Spleen (tissue), 11 donors: ENCODE results near the gene CHRNA9. TPM values are rescaled to one million over a fixed set of nuclear protein-coding genes. Genes with fewer than 3 reads are reported as not detected.

Experiments used
- DNase-seq: peaks from one replicate; pipeline ENCODE4 v3.0.0-alpha.2; 2020
- H3K27ac ChIP-seq, 8 donors: fragments of 200-600 bp; sonication (generic) in 7 of 8; 1 replicate in 4 of 8; 2 replicates in 4 of 8; pipeline versions ENCODE4 v1.5.0 to v1.8.0; 2016 to 2021; ENCODE audit warnings: inconsistent platforms in 4 of 8, mild to moderate bottlenecking in 4 of 8, moderate library complexity in 1 of 8
- H3K27me3 ChIP-seq, 7 donors: fragments of 200-600 bp; sonication (generic) in 6 of 7; replicated peaks in 1 of 7; 1 replicate in 4 of 7; 2 replicates in 3 of 7; pipeline versions ENCODE4 v1.5.0 to v1.8.0; 2016 to 2021; ENCODE audit warnings: inconsistent platforms in 3 of 7, mild to moderate bottlenecking in 1 of 7
- H3K36me3 ChIP-seq, 6 donors: fragments of 200-600 bp; sonication (generic) in 5 of 6; 1 replicate in 4 of 6; 2 replicates in 2 of 6; pipeline versions ENCODE4 v1.5.0 to v1.8.0; 2016 to 2021; ENCODE audit warnings: inconsistent platforms in 2 of 6
- H3K4me1 ChIP-seq, 6 donors: fragments of 200-600 bp; sonication (generic) in 5 of 6; 1 replicate in 3 of 6; 2 replicates in 3 of 6; pipeline versions ENCODE4 v1.5.0 to v1.8.0; 2016 to 2021; ENCODE audit warnings: inconsistent platforms in 3 of 6
- H3K4me3 ChIP-seq, 8 donors: fragments of 200-600 bp; sonication (generic) in 7 of 8; 1 replicate in 4 of 8; 2 replicates in 4 of 8; pipeline versions ENCODE4 v1.5.0 to v1.8.0; 2016 to 2021; ENCODE audit warnings: inconsistent platforms in 4 of 8, mild to moderate bottlenecking in 4 of 8, moderate library complexity in 2 of 8
- H3K9me3 ChIP-seq, 8 donors: fragments of 200-600 bp; sonication (generic) in 7 of 8; 1 replicate in 4 of 8; 2 replicates in 4 of 8; pipeline versions ENCODE4 v1.5.0 to v1.8.0; 2016 to 2021; ENCODE audit warnings: inconsistent platforms in 4 of 8
- POLR2A ChIP-seq, 3 donors: fragments of 450-650 bp; IDR thresholded peaks; one replicate each; pipeline ENCODE4 v1.5.1; 2017; ENCODE audit warnings: antibody characterized with exemption in 3 of 3, mild to moderate bottlenecking in 1 of 3
- POLR2AphosphoS5 ChIP-seq, 3 donors: sonication (generic); formaldehyde crosslinking; IDR thresholded peaks; one replicate each; pipeline ENCODE4 v1.5.1; 2017; ENCODE audit warnings: antibody characterized with exemption in 3 of 3
- WGBS, 5 donors: extraction: QIAGEN DNeasy Blood & Tissue Kit in 3 of 5; methylation state at CpG; one replicate each; pipeline versions ENCODE4 v1.1.5 to v1.1.7; 2013 to 2018; 5-methylcytosine and 5-hydroxymethylcytosine counted together
- intact Hi-C: fragments of 100-400 bp; cut with DNase I; formaldehyde crosslinking; loops from one replicate; pipeline ENCODE4 v1.15.0; 2023; ENCODE audit warnings: low total_unique reads
- polyA plus RNA-seq, 3 donors: library from polyadenylated mRNA; stranded (reverse); fragments of 200-250 nt; gene quantifications; one replicate each; pipeline ENCODE4 v1.2.1, GENCODE V29; 2013
- total RNA-seq, 7 donors: library from RNA; depleted of rRNA in 3 of 7; stranded (reverse); fragments of >200 nt in 3 of 7; fragmentation: NEBNext Ultra II Directional in 4 of 7; extraction: Animal tissue kit (Norgen Biotek cat#: 25700) in 4 of 7; gene quantifications; one replicate each; pipeline versions ENCODE4 v1.1.0 to v1.2.1, GENCODE V29; 2016 to 2021
- TF ChIP-seq, protein P1 (sequence below), 11 experiments: fragments of 200-600 bp in 7 of 11; fragments of 450-650 bp in 4 of 11; sonication (generic) in 4 of 11; IDR thresholded peaks in 8 of 11; conservative IDR thresholded peaks in 3 of 11; 1 replicate in 7 of 11; 2 replicates in 4 of 11; pipeline versions ENCODE4 v1.4.0 to v1.8.0; 2016 to 2021; ENCODE audit warnings: antibody characterized with exemption in 11 of 11, inconsistent platforms in 4 of 11, mild to moderate bottlenecking in 1 of 11
- donor health status: healthy with polysubstance abuse.
- donor health status: DM: no; HTN: no; CAD: no; lungs with moderate emphysema.
- donor health status: DM: no; HTN: no; CAD: no.
- donor health status: Bipolar disorder and iron deficiency.
- donor health status: healthy.
- donor health status: DM: no; HTN: no; CAD: no.
- donor health status: DM: yes; HTN: yes; CAD: no.

The CHRNA9 gene
- total and polyA plus RNA-seq, 10 donors = 0.03 to 0.11 TPM; not detected in 8

DNA sequence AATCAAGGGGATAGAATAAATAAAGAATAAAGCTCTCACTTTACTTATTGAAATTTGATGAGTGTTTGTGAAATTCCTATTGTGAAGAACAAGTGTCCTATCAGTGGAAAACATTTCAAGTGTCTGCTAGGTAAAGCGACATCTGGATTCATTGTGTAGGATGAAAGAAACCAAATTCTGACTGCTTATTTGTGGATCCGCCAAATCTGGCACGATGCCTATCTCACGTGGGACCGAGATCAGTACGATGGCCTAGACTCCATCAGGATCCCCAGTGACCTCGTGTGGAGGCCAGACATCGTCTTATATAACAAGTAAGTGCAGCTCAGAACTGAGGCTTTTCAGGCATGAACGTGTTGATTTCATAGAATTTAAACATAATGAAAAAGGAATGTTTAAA, 1.9 kb downstream of the CHRNA9 start:
- Histone ChIP-seq H3K36me3 (no peaks in the 10 kb centered on the region), H3K4me1 (no peaks in the 10 kb centered on the region), H3K27me3 (no peaks in the 10 kb centered on the region), H3K9me3 (no peaks in the 10 kb centered on the region), H3K27ac (no peak overlapping the region), H3K4me3 (no peak overlapping the region)
- no peak for DNase-seq
- WGBS, 5 donors = 85 to 89% (median 87%) methylated on average over 9 of the region's 9 CpGs
- TF ChIP-seq, protein P1, sequence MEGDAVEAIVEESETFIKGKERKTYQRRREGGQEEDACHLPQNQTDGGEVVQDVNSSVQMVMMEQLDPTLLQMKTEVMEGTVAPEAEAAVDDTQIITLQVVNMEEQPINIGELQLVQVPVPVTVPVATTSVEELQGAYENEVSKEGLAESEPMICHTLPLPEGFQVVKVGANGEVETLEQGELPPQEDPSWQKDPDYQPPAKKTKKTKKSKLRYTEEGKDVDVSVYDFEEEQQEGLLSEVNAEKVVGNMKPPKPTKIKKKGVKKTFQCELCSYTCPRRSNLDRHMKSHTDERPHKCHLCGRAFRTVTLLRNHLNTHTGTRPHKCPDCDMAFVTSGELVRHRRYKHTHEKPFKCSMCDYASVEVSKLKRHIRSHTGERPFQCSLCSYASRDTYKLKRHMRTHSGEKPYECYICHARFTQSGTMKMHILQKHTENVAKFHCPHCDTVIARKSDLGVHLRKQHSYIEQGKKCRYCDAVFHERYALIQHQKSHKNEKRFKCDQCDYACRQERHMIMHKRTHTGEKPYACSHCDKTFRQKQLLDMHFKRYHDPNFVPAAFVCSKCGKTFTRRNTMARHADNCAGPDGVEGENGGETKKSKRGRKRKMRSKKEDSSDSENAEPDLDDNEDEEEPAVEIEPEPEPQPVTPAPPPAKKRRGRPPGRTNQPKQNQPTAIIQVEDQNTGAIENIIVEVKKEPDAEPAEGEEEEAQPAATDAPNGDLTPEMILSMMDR (IDR thresholded peaks at IDR 0.05 in 8 of 11, conservative IDR thresholded peaks at IDR 0.05 in 3 of 11) = no peak
- no peak for TF ChIP-seq POLR2AphosphoS5 (IDR thresholded peaks at IDR 0.05)
- TF ChIP-seq POLR2A (IDR thresholded peaks at IDR 0.05) = no peak
- intact Hi-C loops = no loop called here

DNA sequence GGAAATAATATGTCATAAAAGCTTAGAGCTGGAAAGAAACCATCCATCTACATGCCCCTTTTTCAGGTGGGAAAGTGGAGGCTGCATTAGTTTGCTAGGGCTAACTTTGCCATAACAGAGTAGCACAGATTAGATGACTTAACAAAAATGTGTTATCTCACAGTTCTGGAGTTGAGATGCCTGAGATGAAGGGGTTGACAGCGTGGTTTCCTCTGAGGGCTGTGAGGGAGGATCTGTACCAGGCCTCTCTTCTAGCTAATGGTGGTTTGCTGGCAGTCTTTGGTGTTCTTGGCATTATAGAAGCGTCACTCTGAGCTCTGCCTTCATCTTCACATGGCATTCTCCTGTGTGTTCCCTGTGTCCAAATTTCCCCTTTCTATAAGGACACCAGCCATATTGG, 2.4 kb downstream of the CHRNA9 start:
- intact Hi-C loops = no loop called here
- no peaks in the 10 kb centered on the region for H3K4me1 ChIP-seq
- WGBS, 5 donors = 67 to 89% (median 70%) methylated on average over 2 of the region's 2 CpGs
- H3K36me3 ChIP-seq = no peaks in the 10 kb centered on the region
- no peak overlapping the region for H3K27ac ChIP-seq
- no peak overlapping the region for H3K4me3 ChIP-seq
- H3K9me3 ChIP-seq = no peaks in the 10 kb centered on the region
- no peak for DNase-seq
- TF ChIP-seq, protein P1 (IDR thresholded peaks at IDR 0.05 in 8 of 11, conservative IDR thresholded peaks at IDR 0.05 in 3 of 11) = no peak
- TF ChIP-seq POLR2AphosphoS5 (IDR thresholded peaks at IDR 0.05) = no peak
- no peak for TF ChIP-seq POLR2A (IDR thresholded peaks at IDR 0.05)
- H3K27me3 ChIP-seq = no peaks in the 10 kb centered on the region

DNA sequence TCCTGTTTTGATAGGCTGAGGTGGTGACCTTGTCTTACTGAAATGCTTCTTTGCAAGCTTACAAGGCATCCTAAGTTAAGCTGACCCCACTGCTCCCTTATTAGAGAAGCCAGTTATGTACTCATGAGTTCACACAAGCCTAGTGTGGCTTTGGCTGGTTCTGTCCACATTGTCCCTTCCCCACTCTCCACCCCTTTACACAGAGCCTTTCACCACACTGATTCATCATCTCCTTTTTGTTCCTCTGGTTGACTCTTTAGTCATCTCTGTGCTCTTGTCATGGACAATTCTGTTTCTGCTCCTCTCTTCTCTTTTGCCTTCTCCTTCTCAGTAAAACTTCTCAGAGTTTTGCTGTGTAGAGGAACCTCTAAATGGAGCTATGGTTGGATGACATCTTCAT, 4.9 kb downstream of the CHRNA9 start:
- Histone ChIP-seq H3K4me1 (no peaks in the 10 kb centered on the region), H3K9me3 (peaks cover 0 to 10% (median 0%) of the 10 kb centered on the region in 8 donors), H3K4me3 (no peak overlapping the region), H3K36me3 (no peaks in the 10 kb centered on the region), H3K27me3 (no peaks in the 10 kb centered on the region), H3K27ac (no peak overlapping the region)
- intact Hi-C loops = no loop called here
- no peak for TF ChIP-seq POLR2A (IDR thresholded peaks at IDR 0.05)
- no peak for TF ChIP-seq POLR2AphosphoS5 (IDR thresholded peaks at IDR 0.05)
- TF ChIP-seq, protein P1 (IDR thresholded peaks at IDR 0.05 in 8 of 11, conservative IDR thresholded peaks at IDR 0.05 in 3 of 11) = no peak
- DNase-seq = no peak

- H3K27me3 ChIP-seq = no peaks in the 10 kb centered on the region
- no peak overlapping the region for H3K4me3 ChIP-seq
- no peaks in the 10 kb centered on the region for H3K4me1 ChIP-seq
- TF ChIP-seq POLR2AphosphoS5 (IDR thresholded peaks at IDR 0.05) (no peak), POLR2A (IDR thresholded peaks at IDR 0.05) (no peak)
- TF ChIP-seq, protein P1 (IDR thresholded peaks at IDR 0.05 in 8 of 11, conservative IDR thresholded peaks at IDR 0.05 in 3 of 11) = no peak
- intact Hi-C loops = no loop called here
- H3K9me3 ChIP-seq = peaks cover 0 to 10% (median 0%) of the 10 kb centered on the region in 8 donors
- no peak overlapping the region for H3K27ac ChIP-seq
- H3K36me3 ChIP-seq = no peaks in the 10 kb centered on the region
- DNase-seq = no peak
- WGBS, 5 donors = 33 to 98% (median 61%) methylated on average over 3 of the region's 3 CpGs
Measured at GRCh38 chr4:40347472-40347871, 12.3 kb downstream of the CHRNA9 start.
